Measurements from ENCODE around the gene TAF1B. TPM values are rescaled to one million over a fixed set of nuclear protein-coding genes. Genes with fewer than 3 reads are reported as not detected.

The TAF1B gene
- total RNA-seq, 1 experiment from 2014 or later, result 52.8 TPM

DNA sequence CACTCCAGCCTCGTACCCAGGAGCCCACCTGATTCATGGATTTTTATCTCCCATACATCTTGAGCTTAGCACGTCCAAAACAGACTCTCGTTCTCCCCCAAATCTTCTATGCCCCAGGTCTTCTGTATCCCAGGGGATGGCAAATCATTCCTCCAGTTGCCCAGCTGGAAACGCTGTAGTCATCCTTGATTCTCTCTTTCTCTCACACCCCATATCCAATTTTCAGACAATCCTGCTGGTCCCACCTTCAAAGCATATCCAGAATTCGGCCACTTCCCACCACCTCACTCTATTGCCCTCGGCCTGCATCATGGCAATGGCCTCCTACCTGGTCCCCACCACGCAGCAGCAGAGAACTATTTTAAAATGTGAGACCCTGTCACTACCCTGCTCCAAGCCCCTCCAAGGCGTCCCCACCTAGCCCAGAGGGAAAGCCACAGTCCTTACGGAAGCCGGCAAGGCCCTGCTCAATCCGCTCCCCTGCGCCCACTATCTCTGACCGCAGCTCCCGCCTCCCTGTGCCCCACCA, 106.8 kb downstream of the TAF1B start:
- Histone ChIP-seq H3K27ac (ENCODE audit: low read depth, low read length, poor library complexity, severe bottlenecking) (no peak overlapping the region), H3K4me1 (ENCODE audit: insufficient read depth, low read length, poor library complexity, severe bottlenecking) (no peaks in the 10 kb centered on the region), H3K27me3 (replicated peaks; ENCODE audit: insufficient read depth, low read depth, low read length, poor library complexity) (peaks cover 37% of the 10 kb centered on the region), H3K9me3 (ENCODE audit: low read depth, low read length, poor library complexity, severe bottlenecking) (no peaks in the 10 kb centered on the region), H3K4me3 (ENCODE audit: low read depth, low read length, poor library complexity, severe bottlenecking) (no peak overlapping the region), H3K36me3 (ENCODE audit: insufficient read depth, low read length, poor library complexity, severe bottlenecking) (no peaks in the 10 kb centered on the region)
- ChIA-PET POLR2A (ENCODE audit: low non-redundant PET) (no interaction called here), CTCF (no interaction called here)
- BruUV-seq (replicated peaks), result no TSS peak
- no peak for TF ChIP-seq CTCF (conservative IDR thresholded peaks at IDR 0.05; ENCODE audit: low read depth, low read length)
- TF ChIP-seq EZH2 (IDR thresholded peaks at IDR 0.05; ENCODE audit: borderline replicate concordance, low read depth, low read length, poor library complexity, severe bottlenecking), result no peak
- no peak for DNase-seq (ENCODE audit: low spot score)
- intact Hi-C loops (cut with micrococcal nuclease; ENCODE audit: unreplicated experiment), result no loop called here

DNA sequence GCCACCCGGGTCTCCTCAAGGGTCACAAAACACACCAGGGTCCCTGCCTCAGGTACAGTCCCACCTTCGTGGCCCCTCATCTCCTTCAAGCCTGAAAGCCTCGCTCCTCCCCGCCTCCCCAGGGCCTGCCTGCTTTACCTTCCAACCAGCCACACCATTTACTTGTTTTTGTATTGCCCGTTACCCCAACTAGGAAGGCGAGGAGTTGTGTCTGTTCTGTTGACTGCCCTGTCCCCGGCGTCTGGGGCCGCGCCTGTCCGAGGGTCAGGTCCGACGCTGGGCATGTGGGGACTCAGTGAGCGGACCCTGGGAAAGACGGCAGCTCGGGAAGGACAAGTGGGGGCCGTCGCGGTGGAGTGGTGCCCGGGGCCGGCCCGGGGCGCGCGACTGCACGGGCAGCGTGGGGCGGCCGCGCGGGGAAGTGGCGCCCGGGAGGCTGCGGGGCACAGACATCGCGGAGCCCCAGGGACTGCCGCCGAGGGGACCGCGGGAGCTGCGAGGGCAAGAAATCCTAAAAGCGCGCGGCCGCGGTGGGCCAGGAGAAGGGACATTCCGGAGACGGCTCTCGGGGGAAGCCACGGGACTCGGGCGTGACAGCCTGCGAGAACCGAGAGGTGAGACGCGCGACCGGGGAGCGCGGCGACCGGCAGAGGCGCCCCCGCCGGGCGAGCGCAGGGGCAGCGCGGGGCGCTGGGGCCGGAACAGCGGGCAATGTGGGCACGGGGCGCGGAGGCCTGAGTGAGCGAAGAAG, 107.4 kb downstream of the TAF1B start:
- H3K27me3 ChIP-seq (replicated peaks; ENCODE audit: insufficient read depth, low read depth, low read length, poor library complexity), result peaks cover 33% of the 10 kb centered on the region
- BruUV-seq (replicated peaks), result no TSS peak
- H3K36me3 ChIP-seq (ENCODE audit: insufficient read depth, low read length, poor library complexity, severe bottlenecking), result no peaks in the 10 kb centered on the region
- H3K9me3 ChIP-seq (ENCODE audit: low read depth, low read length, poor library complexity, severe bottlenecking), result no peaks in the 10 kb centered on the region
- peak overlapping the region; percentile 67 for H3K4me3 ChIP-seq (ENCODE audit: low read depth, low read length, poor library complexity, severe bottlenecking)
- intact Hi-C loops (cut with micrococcal nuclease; ENCODE audit: unreplicated experiment), result no loop called here
- TF ChIP-seq CTCF (conservative IDR thresholded peaks at IDR 0.05; ENCODE audit: low read depth, low read length), result no peak
- no peak for TF ChIP-seq EZH2 (IDR thresholded peaks at IDR 0.05; ENCODE audit: borderline replicate concordance, low read depth, low read length, poor library complexity, severe bottlenecking)
- POLR2A ChIA-PET (ENCODE audit: low non-redundant PET), result no interaction called here
- CTCF ChIA-PET, result no interaction called here
- H3K4me1 ChIP-seq (ENCODE audit: insufficient read depth, low read length, poor library complexity, severe bottlenecking), result no peaks in the 10 kb centered on the region
- H3K27ac ChIP-seq (ENCODE audit: low read depth, low read length, poor library complexity, severe bottlenecking), result no peak overlapping the region
- DNase-seq (ENCODE audit: low spot score), result peak; percentile 49

DNA sequence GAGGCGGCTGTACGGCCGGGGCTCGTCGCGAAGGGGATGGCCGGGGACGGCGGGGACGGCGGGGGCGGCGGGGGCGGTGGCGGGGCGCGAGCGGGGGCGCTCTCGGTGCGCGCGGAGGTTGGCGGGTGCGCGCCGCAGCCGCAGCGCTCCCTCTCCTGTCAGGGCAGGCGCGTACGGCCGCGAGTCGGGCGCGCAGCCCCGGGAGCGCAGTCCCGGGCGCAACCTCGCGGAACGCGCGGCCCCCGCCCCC, 107.9 kb downstream of the TAF1B start:
- intact Hi-C loops (cut with micrococcal nuclease; ENCODE audit: unreplicated experiment), result no loop called here
- CTCF ChIA-PET, result no interaction called here
- Histone ChIP-seq H3K27me3 (replicated peaks; ENCODE audit: insufficient read depth, low read depth, low read length, poor library complexity) (peaks cover 29% of the 10 kb centered on the region), H3K4me1 (ENCODE audit: insufficient read depth, low read length, poor library complexity, severe bottlenecking) (no peaks in the 10 kb centered on the region), H3K9me3 (ENCODE audit: low read depth, low read length, poor library complexity, severe bottlenecking) (no peaks in the 10 kb centered on the region), H3K27ac (ENCODE audit: low read depth, low read length, poor library complexity, severe bottlenecking) (no peak overlapping the region), H3K36me3 (ENCODE audit: insufficient read depth, low read length, poor library complexity, severe bottlenecking) (no peaks in the 10 kb centered on the region), H3K4me3 (ENCODE audit: low read depth, low read length, poor library complexity, severe bottlenecking) (peak overlapping the region; percentile 67)
- POLR2A ChIA-PET (ENCODE audit: low non-redundant PET), result no interaction called here
- DNase-seq (ENCODE audit: low spot score), result no peak
- TF ChIP-seq CTCF (conservative IDR thresholded peaks at IDR 0.05; ENCODE audit: low read depth, low read length) (no peak), EZH2 (IDR thresholded peaks at IDR 0.05; ENCODE audit: borderline replicate concordance, low read depth, low read length, poor library complexity, severe bottlenecking) (no peak)
- no TSS peak for BruUV-seq (replicated peaks)
